Uterus (tissue), 2 donors: Measurements from ENCODE around the gene TBCD.

Experiments used
- POLR2A ChIP-seq, 2 donors: fragments of 450-650 bp; IDR thresholded peaks; one replicate each; pipeline ENCODE4 v1.6.1; 2016; ENCODE audit warnings: antibody characterized with exemption in 2 of 2, mild to moderate bottlenecking in 1 of 2, moderate library complexity in 1 of 2
- TF ChIP-seq, protein P1 (sequence below), 4 experiments: fragments of 200-600 bp in 2 of 4; fragments of 450-650 bp in 2 of 4; sonication (generic) in 2 of 4; IDR thresholded peaks; one replicate each; pipeline ENCODE4 v1.5.1; 2016 to 2019; ENCODE audit warnings: antibody characterized with exemption in 4 of 4, mild to moderate bottlenecking in 2 of 4, moderate library complexity in 1 of 4

DNA sequence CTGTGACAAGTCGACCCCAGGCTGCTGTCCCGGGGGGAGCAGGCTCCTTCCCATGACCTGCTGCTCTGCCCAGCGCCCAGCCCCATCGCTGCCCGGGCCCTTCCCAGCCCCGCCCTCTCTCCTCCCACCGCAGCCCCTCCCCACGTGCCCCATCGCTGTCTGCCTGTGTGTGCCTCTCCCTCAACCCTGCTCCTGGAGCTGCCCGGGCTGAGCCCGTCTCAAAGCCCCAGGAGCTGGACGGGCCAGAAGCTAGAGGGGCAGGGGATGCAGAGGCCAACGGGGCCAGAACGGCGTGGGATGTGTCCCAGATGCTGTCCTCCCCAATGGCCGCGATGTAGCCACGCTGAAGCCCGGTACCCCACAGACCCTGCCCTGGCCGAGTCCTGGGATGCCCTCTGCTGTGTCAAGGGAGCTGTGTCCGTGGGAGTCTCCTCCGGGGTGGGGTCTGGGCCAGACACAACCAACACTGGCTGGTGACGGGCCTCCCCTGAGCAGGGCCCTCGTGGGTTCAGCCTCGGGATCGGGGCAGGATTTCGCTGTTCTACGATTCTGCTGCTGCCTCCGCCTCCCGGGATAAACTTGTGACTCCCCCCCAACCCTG is 206.2 kb downstream of the TBCD start:
- TF ChIP-seq, protein P1, sequence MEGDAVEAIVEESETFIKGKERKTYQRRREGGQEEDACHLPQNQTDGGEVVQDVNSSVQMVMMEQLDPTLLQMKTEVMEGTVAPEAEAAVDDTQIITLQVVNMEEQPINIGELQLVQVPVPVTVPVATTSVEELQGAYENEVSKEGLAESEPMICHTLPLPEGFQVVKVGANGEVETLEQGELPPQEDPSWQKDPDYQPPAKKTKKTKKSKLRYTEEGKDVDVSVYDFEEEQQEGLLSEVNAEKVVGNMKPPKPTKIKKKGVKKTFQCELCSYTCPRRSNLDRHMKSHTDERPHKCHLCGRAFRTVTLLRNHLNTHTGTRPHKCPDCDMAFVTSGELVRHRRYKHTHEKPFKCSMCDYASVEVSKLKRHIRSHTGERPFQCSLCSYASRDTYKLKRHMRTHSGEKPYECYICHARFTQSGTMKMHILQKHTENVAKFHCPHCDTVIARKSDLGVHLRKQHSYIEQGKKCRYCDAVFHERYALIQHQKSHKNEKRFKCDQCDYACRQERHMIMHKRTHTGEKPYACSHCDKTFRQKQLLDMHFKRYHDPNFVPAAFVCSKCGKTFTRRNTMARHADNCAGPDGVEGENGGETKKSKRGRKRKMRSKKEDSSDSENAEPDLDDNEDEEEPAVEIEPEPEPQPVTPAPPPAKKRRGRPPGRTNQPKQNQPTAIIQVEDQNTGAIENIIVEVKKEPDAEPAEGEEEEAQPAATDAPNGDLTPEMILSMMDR (IDR thresholded peaks at IDR 0.05): no peak
- TF ChIP-seq POLR2A (IDR thresholded peaks at IDR 0.05): no peak
